IPS DF 6.9 (cell line): ENCODE results near the gene PPFIA2.
"Not testable (repeated sequence)": the region's sequence is repeated elsewhere in the genome, so short reads cannot be mapped to it uniquely, and the experiment has no call there.

Source experiments
- DNase-seq: peaks from one replicate; pipeline ENCODE4 v3.0.0-alpha.2; 2013; ENCODE audit warnings: low read depth, low spot score
- H3K27ac ChIP-seq: one replicate; pipeline ENCODE4 v1.5.1; 2013; ENCODE audit warnings: low read length, control low read depth
- H3K27me3 ChIP-seq: 2 replicates; pipeline ENCODE4 v1.6.1; 2013; ENCODE audit warnings: mild to moderate bottlenecking, low read length; ENCODE audit not compliant: control insufficient read depth, insufficient read depth
- H3K36me3 ChIP-seq: 2 replicates; pipeline ENCODE4 v1.6.1; 2013; ENCODE audit warnings: low read length; ENCODE audit not compliant: control insufficient read depth, insufficient read depth
- H3K4me1 ChIP-seq: 2 replicates; pipeline ENCODE4 v1.6.1; 2013; ENCODE audit warnings: low read length; ENCODE audit not compliant: control insufficient read depth, insufficient read depth
- H3K4me3 ChIP-seq: 2 replicates; pipeline ENCODE4 v1.5.1; 2013; ENCODE audit warnings: mild to moderate bottlenecking, low read length
- H3K9me3 ChIP-seq: 2 replicates; pipeline ENCODE4 v1.6.1; 2013; ENCODE audit warnings: low read length, inconsistent platforms; ENCODE audit not compliant: control insufficient read depth, insufficient read depth
- WGBS: extraction: QIAGEN DNeasy Blood & Tissue Kit; methylation state at CpG from one replicate; pipeline ENCODE4 v1.1.7; 2013; ENCODE audit warnings: mixed read lengths, missing lambda C conversion rate; ENCODE audit not compliant: insufficient read length, insufficient coverage; 5-methylcytosine and 5-hydroxymethylcytosine counted together

Gene PPFIA2

DNA sequence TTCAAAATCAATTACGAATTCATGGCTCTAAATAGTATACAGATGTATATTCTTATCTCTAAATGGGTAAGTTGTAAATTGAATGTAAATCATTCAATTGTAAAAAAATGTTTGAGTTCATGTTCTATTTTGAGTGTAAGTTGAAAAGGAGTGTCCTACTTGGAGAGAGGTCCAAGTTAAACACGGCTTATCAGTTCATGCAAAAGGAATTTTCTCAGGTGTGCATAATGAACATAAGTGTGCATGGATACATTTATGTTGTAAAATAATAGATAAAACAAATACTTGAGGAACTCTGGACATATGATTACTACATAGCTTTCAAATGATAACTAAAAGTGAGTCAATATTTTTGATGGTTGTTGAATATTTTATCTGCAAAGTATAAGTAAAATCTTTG is 79.5 kb downstream of the PPFIA2 start:
- Histone ChIP-seq H3K36me3 (no peaks in the 10 kb centered on the region), H3K27me3 (no peaks in the 10 kb centered on the region), H3K9me3 (no peaks in the 10 kb centered on the region; the same call in 1 of the 2 replicates), H3K4me3 (no peak overlapping the region), H3K4me1 (no peaks in the 10 kb centered on the region), H3K27ac (no peak overlapping the region)
- WGBS = no CpG with 5 or more reads among the region's 2 CpGs
- no peak for DNase-seq

DNA sequence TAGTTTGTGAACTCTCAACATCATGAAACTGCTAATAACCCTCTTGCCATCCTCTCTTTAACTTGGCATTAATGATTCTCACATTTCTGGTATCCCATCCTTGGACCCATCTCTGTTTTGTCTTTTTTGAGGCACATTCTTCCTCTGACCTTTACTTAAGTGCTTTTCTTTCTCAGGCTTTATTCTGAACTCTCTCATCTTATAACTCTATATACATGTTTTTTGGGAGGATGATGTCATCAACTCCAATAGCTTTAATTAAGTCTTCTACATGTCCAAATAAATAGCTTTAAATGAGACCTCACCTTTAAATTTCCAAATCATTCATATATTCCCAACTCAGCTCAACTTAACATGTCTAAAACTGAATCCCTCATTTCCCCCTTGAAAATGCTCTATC is 88.4 kb downstream of the PPFIA2 start:
- DNase-seq = no peak

DNA sequence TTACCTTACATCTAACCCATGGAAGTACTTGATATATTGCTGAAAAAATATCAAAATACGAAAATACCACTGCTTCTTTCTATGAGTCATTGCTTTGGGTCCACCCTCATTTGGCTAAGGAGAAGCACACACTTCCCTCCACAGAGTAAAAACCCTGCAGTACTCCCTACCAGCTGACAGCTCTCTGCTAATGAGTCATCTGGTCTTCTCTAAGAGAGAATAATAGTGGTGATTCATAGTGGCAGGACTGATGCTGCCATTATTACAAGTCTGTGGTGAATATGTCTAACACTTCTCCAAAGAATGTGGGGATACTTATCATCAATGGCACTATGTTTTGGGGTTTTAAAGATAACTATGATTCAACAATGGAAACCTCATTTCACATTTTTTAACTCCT is 90.7 kb downstream of the PPFIA2 start:
- Histone ChIP-seq H3K4me3 (no peak overlapping the region), H3K27ac (no peak overlapping the region), H3K9me3 (no peaks in the 10 kb centered on the region), H3K36me3 (no peaks in the 10 kb centered on the region), H3K27me3 (no peaks in the 10 kb centered on the region), H3K4me1 (no peaks in the 10 kb centered on the region)
- no CpG with 5 or more reads among the region's 1 CpG for whole genome bisulfite sequencing
- no peak for DNase-seq

More for the DNA sequence above, 88.4 kb downstream of the PPFIA2 start:
- H3K4me3 ChIP-seq = no peak overlapping the region
- no peaks in the 10 kb centered on the region for H3K36me3 ChIP-seq
- H3K4me1 ChIP-seq = no peaks in the 10 kb centered on the region
- H3K27me3 ChIP-seq = no peaks in the 10 kb centered on the region
- H3K9me3 ChIP-seq = no peaks in the 10 kb centered on the region; the same call in 1 of the 2 replicates
- H3K27ac ChIP-seq = no peak overlapping the region

DNA sequence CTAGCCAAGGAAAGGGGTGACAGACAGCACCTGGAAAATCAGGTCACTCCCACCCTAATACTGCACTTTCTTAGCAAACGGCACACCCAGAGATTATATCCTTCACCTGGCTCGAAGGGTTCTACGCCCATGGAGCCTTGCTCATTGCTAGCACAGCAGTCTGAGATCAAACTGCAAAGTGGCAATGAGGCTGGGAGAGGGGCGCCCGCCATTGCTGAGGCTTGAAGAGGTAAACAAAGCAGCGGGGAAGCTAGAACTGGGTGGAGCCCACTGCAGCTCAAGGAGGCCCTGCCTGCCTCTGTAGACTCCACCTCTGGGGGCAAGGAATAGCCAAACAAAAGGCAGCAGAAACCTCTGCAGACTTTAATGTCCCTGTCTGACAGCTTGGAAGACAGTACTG is 99.8 kb downstream of the PPFIA2 start:
- not testable (repeated sequence) for DNase-seq, H3K27me3 ChIP-seq, H3K27ac ChIP-seq, H3K4me3 ChIP-seq, H3K4me1 ChIP-seq, H3K36me3 ChIP-seq, H3K9me3 ChIP-seq
- no CpG with 5 or more reads among the region's 6 CpGs for WGBS

DNA sequence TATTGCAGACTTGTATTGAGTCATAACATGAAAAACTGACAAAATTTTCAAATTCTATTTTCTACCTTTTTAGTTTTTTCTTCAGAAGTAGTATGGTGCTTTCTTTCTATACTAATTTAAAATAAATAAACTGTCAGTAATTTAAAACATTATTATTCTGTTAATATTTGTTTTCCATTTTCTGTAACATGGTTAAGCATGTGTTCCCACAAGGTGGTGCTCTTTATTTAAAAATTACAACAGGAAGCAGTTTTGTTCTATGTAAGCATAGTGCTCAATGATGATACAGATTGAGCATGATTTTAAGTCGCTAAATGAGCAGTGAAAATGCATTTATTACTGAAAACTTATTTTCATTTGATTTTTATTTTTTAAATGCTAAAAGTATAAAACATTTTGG is 114.6 kb downstream of the PPFIA2 start:
- Histone ChIP-seq H3K4me1 (peaks cover 2% of the 10 kb centered on the region; the same call in 1 of the 2 replicates), H3K4me3 (no peak overlapping the region), H3K9me3 (no peaks in the 10 kb centered on the region), H3K27me3 (no peaks in the 10 kb centered on the region), H3K36me3 (no peaks in the 10 kb centered on the region), H3K27ac (no peak overlapping the region)
- WGBS = no CpG with 5 or more reads among the region's 1 CpG
- no peak for DNase-seq

DNA sequence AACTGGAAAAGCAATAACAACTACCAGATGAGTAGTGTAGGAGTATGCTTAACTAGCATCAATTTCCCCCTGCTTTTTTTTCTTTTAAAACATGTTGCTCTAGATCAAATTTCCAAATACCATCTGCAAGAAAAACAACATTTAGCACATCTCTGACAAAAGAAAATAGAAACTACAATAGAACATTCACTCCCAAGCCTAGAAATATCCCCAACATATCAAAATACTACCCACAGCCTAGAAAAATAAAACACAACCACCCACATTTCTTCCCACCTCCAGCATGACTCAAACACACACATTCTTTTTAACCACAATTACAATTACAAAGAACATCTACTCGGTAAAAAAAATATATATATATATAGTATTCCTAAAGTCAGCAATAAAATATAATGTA is 120.0 kb downstream of the PPFIA2 start:
- H3K36me3 ChIP-seq = no peaks in the 10 kb centered on the region
- H3K27ac ChIP-seq = no peak overlapping the region
- no peaks in the 10 kb centered on the region for H3K4me1 ChIP-seq
- H3K4me3 ChIP-seq = no peak overlapping the region
- 100% methylated on average over 1 of the region's 1 CpG for WGBS
- H3K27me3 ChIP-seq = no peaks in the 10 kb centered on the region
- no peaks in the 10 kb centered on the region for H3K9me3 ChIP-seq
- no peak for DNase-seq

DNA sequence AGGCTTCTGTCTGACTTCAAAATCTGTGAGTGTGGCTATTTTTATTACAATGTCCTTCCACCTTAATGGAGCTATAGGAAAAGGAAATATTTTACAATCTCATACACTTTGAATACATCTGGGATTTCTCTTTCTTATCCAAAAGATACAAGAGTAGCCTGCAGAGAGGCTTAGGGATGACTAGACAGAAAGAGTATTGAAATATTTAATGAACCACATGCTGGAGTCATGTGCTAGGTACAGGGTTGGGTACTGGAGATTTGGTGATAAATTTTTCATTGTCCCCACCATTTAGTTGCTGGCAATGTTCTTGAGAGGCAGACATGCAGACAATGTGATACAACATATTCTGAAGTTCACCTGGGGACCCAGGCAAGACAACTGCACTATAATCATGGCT is 126.0 kb downstream of the PPFIA2 start:
- no peak for DNase-seq
- Histone ChIP-seq H3K36me3 (no peaks in the 10 kb centered on the region), H3K27me3 (no peaks in the 10 kb centered on the region), H3K4me3 (no peak overlapping the region), H3K4me1 (no peaks in the 10 kb centered on the region), H3K9me3 (no peaks in the 10 kb centered on the region), H3K27ac (no peak overlapping the region)

DNA sequence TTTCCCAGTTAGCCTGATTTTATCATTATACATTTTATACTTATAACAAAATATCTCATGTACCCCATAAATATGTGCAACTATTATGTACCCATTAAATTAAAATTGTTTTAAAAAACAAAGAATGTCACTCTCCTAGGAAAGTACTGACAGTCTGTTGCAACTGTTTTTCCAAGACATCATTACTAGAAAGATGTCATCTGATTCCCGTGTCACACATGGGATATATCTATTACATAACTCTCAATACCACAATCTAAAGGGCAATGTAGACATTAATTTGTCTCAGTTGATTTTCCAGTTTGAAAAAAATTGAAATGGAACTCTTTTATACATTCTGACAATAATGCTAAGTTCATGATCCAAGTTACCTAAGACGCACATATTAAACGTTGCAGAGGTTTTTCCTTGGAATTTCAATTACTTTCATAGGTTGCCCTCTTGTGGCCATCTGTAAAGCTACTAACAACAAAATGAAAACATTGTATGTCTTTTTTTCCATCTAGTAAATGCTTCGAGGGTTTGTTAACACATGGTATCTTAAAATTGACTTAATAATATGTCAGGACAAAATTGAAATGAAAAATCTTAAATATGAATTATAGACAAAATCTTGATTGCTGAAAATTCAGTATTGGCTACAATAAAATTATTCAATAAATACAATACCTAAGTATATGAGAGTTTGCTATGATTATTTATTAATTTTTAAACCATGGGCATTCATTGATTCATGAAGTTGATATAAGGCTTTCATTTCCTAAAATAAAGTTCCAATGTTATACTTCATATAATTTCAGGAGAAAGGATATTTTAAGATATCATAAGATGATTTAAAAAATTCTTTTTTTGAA is 131.6 kb downstream of the PPFIA2 start:
- H3K27me3 ChIP-seq = no peaks in the 10 kb centered on the region
- no peaks in the 10 kb centered on the region for H3K36me3 ChIP-seq
- no peak overlapping the region for H3K4me3 ChIP-seq
- no peak for DNase-seq
- H3K9me3 ChIP-seq = no peaks in the 10 kb centered on the region
- H3K27ac ChIP-seq = no peak overlapping the region
- no CpG with 5 or more reads among the region's 4 CpGs for WGBS
- H3K4me1 ChIP-seq = no peaks in the 10 kb centered on the region

DNA sequence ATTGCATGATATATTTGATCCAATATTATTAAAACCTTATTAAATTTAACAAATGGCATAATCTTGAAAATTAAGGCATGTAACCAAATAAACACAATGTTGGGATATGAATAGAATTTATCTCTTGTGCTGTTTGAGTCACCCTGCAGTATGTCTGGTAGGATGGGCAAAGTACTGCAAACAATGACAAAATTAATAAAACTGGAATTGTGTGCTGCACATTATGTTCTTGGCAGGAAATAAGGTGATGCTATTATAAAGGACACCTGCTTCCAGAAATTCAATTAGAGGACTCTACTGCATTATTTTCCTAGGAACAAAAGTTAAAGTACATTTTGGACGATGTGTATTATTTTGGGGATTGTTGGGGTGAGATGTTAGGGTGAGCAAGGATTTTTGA is 132.7 kb downstream of the PPFIA2 start:
- Histone ChIP-seq H3K4me3 (no peak overlapping the region), H3K27me3 (no peaks in the 10 kb centered on the region), H3K9me3 (no peaks in the 10 kb centered on the region), H3K27ac (no peak overlapping the region), H3K4me1 (no peaks in the 10 kb centered on the region), H3K36me3 (no peaks in the 10 kb centered on the region)
- DNase-seq = no peak
- whole genome bisulfite sequencing = 100% methylated on average over 1 of the region's 1 CpG

DNA sequence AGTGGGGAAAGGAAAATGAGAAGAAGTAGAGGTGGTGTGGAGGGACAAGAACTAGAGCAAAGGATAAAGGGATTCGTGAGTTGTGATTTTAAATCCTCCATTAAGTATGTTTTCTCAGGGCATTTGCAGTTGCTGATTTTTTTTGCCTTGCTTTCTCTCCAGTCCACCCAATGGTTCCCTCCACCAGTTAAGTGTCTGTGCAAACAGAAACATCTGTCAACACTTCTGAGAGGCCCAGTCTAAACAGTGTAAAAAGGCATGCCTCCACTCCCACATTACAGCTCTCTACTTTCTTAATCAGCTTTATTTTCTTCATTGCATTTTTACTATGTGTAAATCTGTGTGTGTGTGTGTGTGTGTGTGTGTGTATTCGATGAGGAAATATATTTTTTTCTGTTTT is 141.2 kb downstream of the PPFIA2 start:
- H3K27me3 ChIP-seq = no peaks in the 10 kb centered on the region
- DNase-seq = no peak
- 100% methylated on average over 1 of the region's 2 CpGs for WGBS
- no peaks in the 10 kb centered on the region for H3K4me1 ChIP-seq
- H3K9me3 ChIP-seq = no peaks in the 10 kb centered on the region
- no peak overlapping the region for H3K4me3 ChIP-seq
- H3K36me3 ChIP-seq = no peaks in the 10 kb centered on the region
- no peak overlapping the region for H3K27ac ChIP-seq

DNA sequence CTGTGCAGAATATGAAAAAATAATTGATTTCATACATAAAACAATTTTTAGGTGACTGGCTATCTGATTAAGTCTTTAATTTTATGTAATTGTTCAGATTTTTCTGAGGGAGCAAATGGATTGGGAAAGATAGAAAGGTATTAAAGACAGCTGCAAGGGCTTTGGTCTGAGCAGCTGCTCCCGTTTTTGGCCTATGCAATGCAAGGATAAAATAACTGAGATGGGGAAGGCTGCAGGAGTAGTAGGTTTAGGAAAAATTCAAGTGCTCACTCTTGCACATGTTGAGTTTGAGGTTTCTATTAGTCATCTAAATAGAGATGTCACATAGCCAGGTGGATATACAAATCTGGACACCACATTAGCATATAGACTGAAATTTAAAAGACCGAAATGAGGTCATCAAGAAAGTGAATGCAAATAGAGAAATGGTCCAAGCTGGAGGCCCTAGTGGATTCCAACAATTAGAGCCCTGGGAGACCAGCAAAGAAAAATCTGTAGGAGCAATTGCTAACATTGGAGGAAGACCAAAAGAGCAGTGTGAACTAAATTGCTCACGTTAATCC is 144.0 kb downstream of the PPFIA2 start:
- no peak for DNase-seq
- H3K4me1 ChIP-seq = no peaks in the 10 kb centered on the region
- H3K9me3 ChIP-seq = no peaks in the 10 kb centered on the region
- H3K36me3 ChIP-seq = no peaks in the 10 kb centered on the region
- no peak overlapping the region for H3K27ac ChIP-seq
- WGBS = no CpG with 5 or more reads among the region's 3 CpGs
- H3K27me3 ChIP-seq = no peaks in the 10 kb centered on the region
- H3K4me3 ChIP-seq = no peak overlapping the region
